CD14-positive monocyte (primary cell): ENCODE data around the gene CEACAM1. TPM values are rescaled to one million over a fixed set of nuclear protein-coding genes. Genes with fewer than 3 reads are reported as not detected.

Experiments used
- DNase-seq, 3 donors: peaks; one replicate each; pipeline ENCODE4 v3.0.0-alpha.2; 2011 to 2022
- H2AFZ ChIP-seq: 2 replicates; pipeline ENCODE4 v1.6.0; 2012; ENCODE audit warnings: mild to moderate bottlenecking, low read depth, low read length, inconsistent platforms; ENCODE audit not compliant: insufficient read depth, poor library complexity, severe bottlenecking
- H3K27ac ChIP-seq, 2 donors: 1 replicate in 1 of 2; 2 replicates in 1 of 2; pipeline ENCODE4 v1.5.1; 2012 to 2013; ENCODE audit warnings: low read length in 2 of 2, control low read depth in 1 of 2, inconsistent platforms in 1 of 2, low read depth in 1 of 2, mild to moderate bottlenecking in 1 of 2
- H3K27me3 ChIP-seq, 2 donors: one replicate each; pipeline versions ENCODE4 v1.6.0 to v1.6.1; 2011 to 2013; ENCODE audit warnings: low read length in 2 of 2; ENCODE audit not compliant: control insufficient read depth in 2 of 2, insufficient read depth in 2 of 2
- H3K36me3 ChIP-seq, 2 donors: replicated peaks in 1 of 2; 1 replicate in 1 of 2; 2 replicates in 1 of 2; pipeline versions ENCODE4 v1.5.1 to v1.6.1; 2012 to 2013; ENCODE audit warnings: low read length in 2 of 2, control low read depth in 1 of 2, inconsistent platforms in 1 of 2, mild to moderate bottlenecking in 1 of 2; ENCODE audit not compliant: insufficient read depth in 2 of 2, control insufficient read depth in 1 of 2
- H3K4me1 ChIP-seq, 2 donors: 1 replicate in 1 of 2; 2 replicates in 1 of 2; pipeline versions ENCODE4 v1.5.1 to v1.6.1; 2012 to 2013; ENCODE audit warnings: low read length in 2 of 2, control low read depth in 1 of 2, inconsistent platforms in 1 of 2, mild to moderate bottlenecking in 1 of 2, moderate library complexity in 1 of 2; ENCODE audit not compliant: insufficient read depth in 2 of 2, control insufficient read depth in 1 of 2
- H3K4me2 ChIP-seq: replicated peaks from 2 replicates; pipeline ENCODE3; 2012; ENCODE audit warnings: low read length, moderate library complexity, mild to moderate bottlenecking; ENCODE audit not compliant: poor library complexity, severe bottlenecking; ENCODE audit errors: extremely low read depth
- H3K4me3 ChIP-seq, 3 experiments: fragments of 200-600 bp in 1 of 3; sonication (generic) in 1 of 3; replicated peaks in 1 of 3; 1 replicate in 2 of 3; 2 replicates in 1 of 3; pipeline ENCODE4 v1.5.1; 2011 to 2013; ENCODE audit warnings: low read length in 3 of 3, mild to moderate bottlenecking in 3 of 3, control low read depth in 2 of 3, low read depth in 2 of 3, inconsistent platforms in 1 of 3, moderate library complexity in 1 of 3
- H3K79me2 ChIP-seq: 2 replicates; pipeline ENCODE4 v1.6.0; 2012; ENCODE audit warnings: mild to moderate bottlenecking, control low read depth, inconsistent platforms, low read length, moderate library complexity; ENCODE audit not compliant: insufficient read depth
- H3K9ac ChIP-seq: 2 replicates; pipeline ENCODE4 v1.6.0; 2017; ENCODE audit warnings: low read length, mild to moderate bottlenecking; ENCODE audit not compliant: insufficient read depth, poor library complexity, severe bottlenecking
- H3K9me3 ChIP-seq, 2 donors: replicated peaks in 1 of 2; 1 replicate in 1 of 2; 2 replicates in 1 of 2; pipeline versions ENCODE4 v1.5.1 to v1.6.1; 2012 to 2013; ENCODE audit warnings: low read length in 2 of 2, control low read depth in 1 of 2; ENCODE audit not compliant: control insufficient read depth in 1 of 2, insufficient read depth in 1 of 2
- H4K20me1 ChIP-seq: 2 replicates; pipeline ENCODE4 v1.6.0; 2012; ENCODE audit warnings: mild to moderate bottlenecking, low read length, control low read depth, moderate library complexity; ENCODE audit not compliant: insufficient read depth
- H3K27ac Mint-ChIP-seq, 7 donors: one replicate each; pipeline ENCODE4 v1.8.0; 2020; ENCODE audit warnings: mild to moderate bottlenecking in 7 of 7, mixed read lengths in 7 of 7, moderate library complexity in 6 of 7, inconsistent platforms in 2 of 7
- H3K27me3 Mint-ChIP-seq, 3 donors: one replicate each; pipeline ENCODE4 v1.8.0; 2021 to 2022; ENCODE audit warnings: low read depth in 3 of 3, mild to moderate bottlenecking in 3 of 3, mixed read lengths in 3 of 3, moderate library complexity in 3 of 3, inconsistent platforms in 1 of 3
- H3K36me3 Mint-ChIP-seq, 2 donors: one replicate each; pipeline ENCODE4 v1.8.0; 2020; ENCODE audit warnings: mixed read lengths in 2 of 2, inconsistent platforms in 1 of 2, mild to moderate bottlenecking in 1 of 2
- H3K4me1 Mint-ChIP-seq: one replicate; pipeline ENCODE4 v1.8.0; 2020; ENCODE audit warnings: mild to moderate bottlenecking, mixed read lengths
- H3K4me3 Mint-ChIP-seq, 2 donors: one replicate each; pipeline ENCODE4 v1.8.0; 2020; ENCODE audit warnings: mild to moderate bottlenecking in 2 of 2, mixed read lengths in 2 of 2, moderate library complexity in 1 of 2
- H3K9me3 Mint-ChIP-seq, 7 donors: one replicate each; pipeline ENCODE4 v1.8.0; 2020 to 2022; ENCODE audit warnings: mixed read lengths in 7 of 7, mild to moderate bottlenecking in 6 of 7, moderate library complexity in 6 of 7, inconsistent platforms in 2 of 7
- CTCF ChIP-seq: fragments of 200-600 bp; IDR thresholded peaks from one replicate; pipeline ENCODE4 v1.8.0; 2022; ENCODE audit warnings: antibody characterized with exemption, mild to moderate bottlenecking
- WGBS: methylation state at CpG from one replicate; pipeline ENCODE4 v1.1.5; 2013; ENCODE audit warnings: missing lambda C conversion rate; ENCODE audit not compliant: insufficient coverage; 5-methylcytosine and 5-hydroxymethylcytosine counted together
- intact Hi-C, 2 donors: fragments of 100-400 bp; cut with micrococcal nuclease; formaldehyde crosslinking; loops; one replicate each; pipeline versions ENCODE4 v1.15.0 to v1.15.1; 2023
- polyA plus RNA-seq, 3 donors: library from polyadenylated mRNA; depleted of rRNA in 1 of 3; unstranded in 2 of 3; stranded (reverse) in 1 of 3; fragments of 300-500 nt in 2 of 3; fragments of >200 nt in 1 of 3; fragmentation: Illumina TruSeq in 2 of 3; gene quantifications; 1 replicate in 2 of 3; 2 replicates in 1 of 3; pipeline ENCODE4 v1.2.3, GENCODE V29; 2012 to 2021

The CEACAM1 gene
- polyA plus RNA-seq, 3 donors = 0.09 to 0.40 (median 0.22) TPM

GRCh38 chr19:42521346-42522030 lies 6.8 kb downstream of the CEACAM1 start:
- intact Hi-C loops = no loop called here
- Histone ChIP-seq H3K9ac (no peak overlapping the region), H3K4me2 (no peak overlapping the region), H3K27me3 (no peaks in the 10 kb centered on the region), H3K27ac (no peak overlapping the region), H2AFZ (no peak overlapping the region), H3K79me2 (no peaks in the 10 kb centered on the region), H3K4me3 (no peak overlapping the region), H3K9me3 (no peaks in the 10 kb centered on the region), H3K36me3 (no peaks in the 10 kb centered on the region), H3K4me1 (peaks cover 10 to 13% of the 10 kb centered on the region in 2 donors), H4K20me1 (no peaks in the 10 kb centered on the region)
- Mint-ChIP-seq H3K4me1 (peaks cover 12% of the 10 kb centered on the region), H3K9me3 (peaks cover 0 to 3% (median 0%) of the 10 kb centered on the region in 7 donors), H3K36me3 (no peaks in the 10 kb centered on the region), H3K27me3 (peaks cover 2 to 18% (median 4%) of the 10 kb centered on the region in 3 donors), H3K4me3 (no peak overlapping the region), H3K27ac (no peak overlapping the region)
- DNase-seq = no peak
- no peak for TF ChIP-seq CTCF
- 73% methylated on average over 5 of the region's 6 CpGs for WGBS

- Mint-ChIP-seq H3K27me3 (peaks cover 2 to 18% (median 4%) of the 10 kb centered on the region in 3 donors), H3K27ac (no peak overlapping the region), H3K4me1 (peaks cover 7% of the 10 kb centered on the region), H3K4me3 (no peak overlapping the region), H3K36me3 (no peaks in the 10 kb centered on the region), H3K9me3 (peaks cover 0 to 3% (median 0%) of the 10 kb centered on the region in 7 donors)
- H3K36me3 ChIP-seq = no peaks in the 10 kb centered on the region
- H3K9ac ChIP-seq = no peak overlapping the region
- 100% methylated on average over 2 of the region's 3 CpGs for WGBS
- H4K20me1 ChIP-seq = no peaks in the 10 kb centered on the region
- no peak overlapping the region for H3K4me2 ChIP-seq
- H2AFZ ChIP-seq = no peak overlapping the region
- no peaks in the 10 kb centered on the region for H3K9me3 ChIP-seq
- H3K4me1 ChIP-seq = peaks cover 6 to 11% of the 10 kb centered on the region in 2 donors
- H3K4me3 ChIP-seq = no peak overlapping the region
- intact Hi-C loops = no loop called here
- no peak for TF ChIP-seq CTCF
- DNase-seq = no peak
- no peaks in the 10 kb centered on the region for H3K27me3 ChIP-seq
- no peak overlapping the region for H3K27ac ChIP-seq
- H3K79me2 ChIP-seq = no peaks in the 10 kb centered on the region
These were observed 9.2 kb downstream of the CEACAM1 start for GRCh38 chr19:42519108-42519507.
